Colonic mucosa (tissue), 4 donors: ENCODE measurements around the gene NAA60. TPM values are rescaled to one million over a fixed set of nuclear protein-coding genes. Genes with fewer than 3 reads are reported as not detected.

Source experiments
- DNase-seq: peaks from one replicate; pipeline ENCODE4 v3.0.0-alpha.2; 2020
- H3K27ac ChIP-seq: fragments of 200-600 bp; one replicate; pipeline ENCODE4 v1.8.0; 2021
- H3K27me3 ChIP-seq: fragments of 200-600 bp; one replicate; pipeline ENCODE4 v1.8.0; 2021
- H3K36me3 ChIP-seq: fragments of 200-600 bp; one replicate; pipeline ENCODE4 v1.8.0; 2021
- H3K4me1 ChIP-seq: fragments of 200-600 bp; one replicate; pipeline ENCODE4 v1.8.0; 2021; ENCODE audit warnings: mild to moderate bottlenecking
- H3K4me3 ChIP-seq: fragments of 200-600 bp; one replicate; pipeline ENCODE4 v1.8.0; 2021
- H3K9ac ChIP-seq, 2 donors: one replicate each; pipeline ENCODE4 v1.7.0; 2013; ENCODE audit warnings: control low read depth in 2 of 2, low read depth in 2 of 2, low read length in 2 of 2
- H3K9me3 ChIP-seq: fragments of 200-600 bp; one replicate; pipeline ENCODE4 v1.8.0; 2021
- CTCF ChIP-seq: fragments of 200-600 bp; IDR thresholded peaks from one replicate; pipeline ENCODE4 v1.8.0; 2022; ENCODE audit warnings: antibody characterized with exemption, mild to moderate bottlenecking
- intact Hi-C: fragments of 100-400 bp; cut with DNase I; formaldehyde crosslinking; loops from one replicate; pipeline ENCODE4 v1.14.1; 2022
- microRNA-seq: library from miRNA; unstranded; fragments of <30 nt; microRNA quantifications from one replicate; pipeline ENCODE4, GENCODE V29; 2019
- total RNA-seq, 2 donors: library from RNA; stranded (reverse); fragmentation: NEBNext Ultra II Directional in 1 of 2; extraction: Animal tissue kit (Norgen Biotek cat#: 25700) in 1 of 2; gene quantifications; one replicate each; pipeline ENCODE4 v1.2.1, GENCODE V29; 2021
- donor health status: healthy.
- donor health status: DM: no; HTN: no; CAD: no.
- donor health status: DM: no; HTN: no; CAD: no.

NAA60 gene
- total RNA-seq, 2 donors from 2014 or later: 56.8 to 68.6 TPM

- Histone ChIP-seq H3K36me3 (no peaks in the 10 kb centered on the region), H3K27me3 (no peaks in the 10 kb centered on the region), H3K4me1 (no peaks in the 10 kb centered on the region), H3K4me3 (no peak overlapping the region), H3K27ac (no peak overlapping the region), H3K9ac (no peak overlapping the region), H3K9me3 (no peaks in the 10 kb centered on the region)
- DNase-seq: no peak
- no peak for TF ChIP-seq CTCF
- intact Hi-C loops: no loop called here
These were observed 87.0 kb downstream of the NAA60 start for GRCh38 chr16:3530371-3530914.

- DNase-seq: no peak
- H3K4me3 ChIP-seq: no peak overlapping the region
- H3K27me3 ChIP-seq: no peaks in the 10 kb centered on the region
- H3K9me3 ChIP-seq: no peaks in the 10 kb centered on the region
- no peaks in the 10 kb centered on the region for H3K4me1 ChIP-seq
- H3K36me3 ChIP-seq: no peaks in the 10 kb centered on the region
- no peak overlapping the region for H3K27ac ChIP-seq
- no peak overlapping the region for H3K9ac ChIP-seq
- TF ChIP-seq CTCF: no peak
- intact Hi-C loops: no loop called here
These were observed 89.3 kb downstream of the NAA60 start for GRCh38 chr16:3532741-3533140.

GRCh38 chr16:3534126-3534525 is 90.6 kb downstream of the NAA60 start:
- Histone ChIP-seq H3K27me3 (no peaks in the 10 kb centered on the region), H3K9ac (no peak overlapping the region), H3K4me1 (no peaks in the 10 kb centered on the region), H3K27ac (no peak overlapping the region), H3K36me3 (no peaks in the 10 kb centered on the region), H3K4me3 (no peak overlapping the region), H3K9me3 (no peaks in the 10 kb centered on the region)
- no peak for DNase-seq
- intact Hi-C loops: no loop called here
- no peak for TF ChIP-seq CTCF

- no peak overlapping the region for H3K9ac ChIP-seq
- no peak for TF ChIP-seq CTCF
- H3K4me1 ChIP-seq: no peaks in the 10 kb centered on the region
- no peak for DNase-seq
- H3K4me3 ChIP-seq: no peak overlapping the region
- no peaks in the 10 kb centered on the region for H3K36me3 ChIP-seq
- no peaks in the 10 kb centered on the region for H3K9me3 ChIP-seq
- no peak overlapping the region for H3K27ac ChIP-seq
- intact Hi-C loops: no loop called here
- no peaks in the 10 kb centered on the region for H3K27me3 ChIP-seq
These were observed 92.8 kb downstream of the NAA60 start for GRCh38 chr16:3536271-3536731.

Small RNAs within 50 kb of the gene (microRNA-seq; reads per million reads assigned to microRNA genes)
- gene MIR6126: not detected

Other genes starting within 250 kb of the NAA60 start
- gene ZNF200, start 208.5 kb upstream of the NAA60 start, total RNA-seq: 1 to 10 TPM; 7.1 to 7.2 TPM
- 1 to 10 TPM in 1 of 2 donors, under 1 TPM in 1; 0.57 to 1.1 TPM for gene MEFV, start 187.0 kb upstream of the NAA60 start, total RNA-seq
- gene ZNF263, start 160.2 kb upstream of the NAA60 start, total RNA-seq: 10 to 100 TPM; 19.5 to 27.2 TPM
- 1 to 10 TPM; 2.1 to 3.1 TPM for gene TIGD7, start 138.2 kb upstream of the NAA60 start, total RNA-seq
- 10 to 100 TPM; 14.2 to 20.5 TPM for gene ZNF75A, start 138.2 kb upstream of the NAA60 start, total RNA-seq
- gene OR2C1, start 87.8 kb upstream of the NAA60 start, total RNA-seq: not detected
- 1 to 10 TPM; 7.2 to 7.5 TPM for gene ZSCAN32, start 42.7 kb upstream of the NAA60 start, total RNA-seq
- 1 to 10 TPM; 6.7 to 6.8 TPM for gene ZNF174, start 42.5 kb upstream of the NAA60 start, total RNA-seq
- gene ZNF597, start 176 bp upstream of the NAA60 start, total RNA-seq: 1 to 10 TPM; 1.4 to 1.7 TPM
- gene C16orf90, start 51.8 kb downstream of the NAA60 start, total RNA-seq: not detected
- gene CLUAP1, start 57.3 kb downstream of the NAA60 start, total RNA-seq: 10 to 100 TPM in 1 of 2 donors, 1 to 10 TPM in 1; 7.9 to 10.8 TPM
- gene NLRC3, start 133.7 kb downstream of the NAA60 start, total RNA-seq: 1 to 10 TPM in 1 of 2 donors, under 1 TPM in 1; 0.93 to 2.0 TPM
- gene SLX4, start 167.9 kb downstream of the NAA60 start, total RNA-seq: 1 to 10 TPM; 3.5 to 6.3 TPM
- 10 to 100 TPM; 10.4 to 22.2 TPM for gene DNASE1, start 211.0 kb downstream of the NAA60 start, total RNA-seq